K562 (cell line): ENCODE results near the gene BTF3L4. TPM values are rescaled to one million over a fixed set of nuclear protein-coding genes. Genes with fewer than 3 reads are reported as not detected.

Experiments used
- ATAC-seq: fragments of 200-7000 bp; cut with Tn5 transposase; 3 replicates; pipeline ENCODE4 v1.9.1; 2020; ENCODE audit warnings: moderate library complexity
- BruUV-seq: library from RNA; stranded (reverse); fragments of 400-500 nt; replicated peaks from 2 replicates; lab custom pipeline; 2021; lab: Mats Ljungman, UMichigan
- CTCF ChIA-PET: fragments of 300-600 bp; formaldehyde crosslinking; extraction: SDS; loops from one replicate; lab custom pipeline; 2021; ENCODE audit warnings: low intra/inter-chr PET ratio; lab: Yijun Ruan, JAX
- POLR2A ChIA-PET: fragments of 300-600, 350-650 bp; sonication (Branson Sonifier 250); formaldehyde crosslinking; extraction: SDS; loops from one replicate; lab custom pipeline; 2021; ENCODE audit warnings: antibody characterized with exemption, inconsistent platforms; lab: Yijun Ruan, JAX
- DNase-seq, 4 experiments: peaks; one replicate each; pipeline versions ENCODE4 v3.0.0 to v3.0.0-alpha.2; 2011 to 2018; ENCODE audit warnings: low spot score in 3 of 4, mixed read lengths in 3 of 4; ENCODE audit errors: extremely low read depth in 1 of 4
- FAIRE-seq: peaks from 2 replicates; lab custom pipeline; 2011; peaks lifted over from hg19 to GRCh38; lab: Jason Lieb, UNC
- H2AFZ ChIP-seq: 2 replicates; pipeline ENCODE4 v1.6.0; 2011; ENCODE audit warnings: low read depth, low read length, control low read depth, inconsistent platforms
- H3K27ac ChIP-seq: fragments of 200-600 bp; 3 replicates; pipeline ENCODE4 v1.8.0; 2011; ENCODE audit warnings: low read depth, mild to moderate bottlenecking, control low read depth, inconsistent platforms, low read length, moderate library complexity, mixed read lengths; ENCODE audit errors: extremely low read depth
- H3K27me3 ChIP-seq, 2 experiments: fragments of 300-600 bp in 1 of 2; 2 replicates in 1 of 2; 3 replicates in 1 of 2; pipeline versions ENCODE4 v1.6.0 to v1.8.0; 2011; ENCODE audit warnings: inconsistent platforms in 2 of 2, low read length in 2 of 2, mild to moderate bottlenecking in 1 of 2, mixed read lengths in 1 of 2, moderate library complexity in 1 of 2; ENCODE audit not compliant: control insufficient read depth in 2 of 2, insufficient read depth in 2 of 2
- H3K36me3 ChIP-seq: fragments of 300-600 bp; 3 replicates; pipeline ENCODE4 v1.8.0; 2011; ENCODE audit warnings: mild to moderate bottlenecking, low read length, inconsistent platforms; ENCODE audit not compliant: control insufficient read depth, insufficient read depth
- H3K4me1 ChIP-seq, 2 experiments: fragments of 200-600 bp in 1 of 2; replicated peaks in 1 of 2; 2 replicates in 1 of 2; 3 replicates in 1 of 2; pipeline versions ENCODE4 v1.5.1 to v1.8.0; 2011; ENCODE audit warnings: inconsistent platforms in 2 of 2, low read length in 2 of 2, mild to moderate bottlenecking in 1 of 2, mixed read lengths in 1 of 2, moderate library complexity in 1 of 2; ENCODE audit not compliant: control insufficient read depth in 2 of 2, insufficient read depth in 2 of 2
- H3K4me2 ChIP-seq: 2 replicates; pipeline ENCODE4 v1.6.1; 2011; ENCODE audit warnings: low read length, control low read depth, inconsistent platforms, mixed read lengths; ENCODE audit not compliant: insufficient read depth
- H3K4me3 ChIP-seq: fragments of 200-600 bp; sonication (generic), shearing (Covaris generic); 2 replicates; pipeline ENCODE4 v1.5.1; 2016; ENCODE audit warnings: control low read depth, inconsistent platforms
- H3K79me2 ChIP-seq: fragments of 200-600 bp; 3 replicates; pipeline ENCODE4 v1.8.0; 2011; ENCODE audit warnings: low read length, inconsistent platforms; ENCODE audit not compliant: control insufficient read depth, insufficient read depth
- H3K9ac ChIP-seq, 2 experiments: 2 replicates each; pipeline versions ENCODE4 v1.6.0 to v1.6.1; 2011; ENCODE audit warnings: low read depth in 2 of 2, low read length in 2 of 2, control low read depth in 1 of 2, inconsistent platforms in 1 of 2, mild to moderate bottlenecking in 1 of 2, mixed read lengths in 1 of 2; ENCODE audit not compliant: insufficient read depth in 1 of 2
- H3K9me1 ChIP-seq: one replicate; pipeline ENCODE4 v1.6.0; 2011; ENCODE audit warnings: inconsistent platforms, mild to moderate bottlenecking, low read length, moderate library complexity; ENCODE audit not compliant: control insufficient read depth, insufficient read depth
- H3K9me3 ChIP-seq: replicated peaks from 2 replicates; pipeline ENCODE4 v1.5.1; 2011; ENCODE audit warnings: low read depth, low read length, inconsistent platforms; ENCODE audit not compliant: control insufficient read depth, insufficient read depth
- H4K20me1 ChIP-seq: replicated peaks from 2 replicates; pipeline ENCODE4 v1.6.1; 2011; ENCODE audit warnings: low read length, inconsistent platforms, mixed read lengths; ENCODE audit not compliant: control insufficient read depth, insufficient read depth
- EHMT2 ChIP-seq: fragments of 450-650 bp; IDR thresholded peaks from 2 replicates; pipeline ENCODE4 v1.6.1; 2018; ENCODE audit warnings: antibody characterized with exemption
- ZKSCAN8 ChIP-seq: fragments of 200-800 bp; sonication (Bioruptor generic); IDR thresholded peaks from 2 replicates; pipeline ENCODE4 v1.6.1; 2016; ENCODE audit warnings: missing genetic modification characterization, missing compliant biosample characterization
- ZNF174 ChIP-seq: fragments of 250-450 bp; sonication (Bioruptor Pico); IDR thresholded peaks from 2 replicates; pipeline ENCODE4 v1.4.0; 2020; ENCODE audit warnings: mild to moderate bottlenecking
- ZNF436 ChIP-seq: fragments of 250-450, 450-650 bp; sonication (Bioruptor Pico); formaldehyde crosslinking; IDR thresholded peaks from 2 replicates; pipeline ENCODE4 v1.7.0; 2020; ENCODE audit warnings: mild to moderate bottlenecking
- ZNF444 ChIP-seq: fragments of 250-450 bp; sonication (Bioruptor Pico); IDR thresholded peaks from 2 replicates; pipeline ENCODE4 v1.4.0; 2020; ENCODE audit warnings: mild to moderate bottlenecking, moderate library complexity
- in situ Hi-C: fragments of 300-500 bp; cut with MboI; formaldehyde crosslinking; loops from 4 replicates; pipeline ENCODE4 v1.15.0; 2018; ENCODE audit warnings: inconsistent platforms, mixed read lengths
- intact Hi-C: fragments of 100-400 bp; cut with micrococcal nuclease; formaldehyde crosslinking; loops from 2 replicates; pipeline ENCODE4 v1.14.2; 2022
- polyA plus RNA-seq, 8 experiments: library from polyadenylated mRNA; depleted of rRNA in 4 of 8; stranded (reverse) in 5 of 8; unstranded in 3 of 8; fragments of >200 nt; fragmentation: Nextera tagmentation in 2 of 8; fragmentation: Illumina TruSeq in 1 of 8; extraction: Ambion mirVana in 2 of 8; extraction: Trizol in 1 of 8; gene quantifications; 2 replicates each; pipeline versions ENCODE4 v1.2.1 to v1.2.3, GENCODE V29; 2011 to 2014; ENCODE audit warnings: inconsistent platforms in 1 of 8, missing spikeins in 1 of 8
- total RNA-seq, 7 experiments: library from RNA; depleted of rRNA in 6 of 7; stranded (reverse); fragments of >200 nt in 6 of 7; fragmentation: Illumina TruSeq in 2 of 7; extraction: Trizol in 2 of 7; gene quantifications; 2 replicates each; pipeline versions ENCODE4 v1.2.1 to v1.2.3, GENCODE V29; 2011 to 2021; ENCODE audit warnings: low replicate concordance in 1 of 7

BTF3L4 gene
- total and polyA plus RNA-seq, 9 of the 15 experiments (the other 6 are each of a cell fraction or from before 2014, with no cell fraction given): 40.1 to 106 (median 88.8) TPM

DNA sequence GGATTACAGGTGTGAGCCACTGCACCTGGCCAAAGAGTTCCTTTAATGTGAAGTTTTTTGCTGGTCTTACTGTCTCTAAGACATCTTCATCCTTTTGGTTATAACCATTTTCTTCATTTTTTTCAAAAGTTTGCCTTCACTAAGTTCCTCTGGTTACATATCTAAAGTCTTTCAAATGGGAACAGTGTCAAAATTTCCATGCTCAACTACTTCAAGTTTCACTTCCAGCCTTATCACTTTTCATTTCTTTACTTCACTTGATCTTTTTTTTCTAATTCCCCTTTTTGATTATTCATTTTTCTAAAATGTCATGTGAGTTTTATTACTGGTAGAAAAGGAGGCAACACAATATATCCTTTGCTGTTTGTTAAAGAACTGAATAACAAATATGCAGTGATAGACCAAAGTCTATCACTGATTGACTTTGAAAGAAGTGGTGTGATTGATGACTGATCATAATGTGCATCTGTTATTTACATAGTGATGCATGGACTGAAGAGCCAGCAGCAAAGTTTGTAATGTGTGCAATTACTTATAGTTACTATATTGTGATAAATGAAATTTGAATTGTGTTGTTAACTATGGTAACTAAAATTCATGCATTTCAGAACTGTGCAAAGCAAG, 69.8 kb downstream of the BTF3L4 start:
- in situ Hi-C loops: loop anchor here (5.0 to 25.0 kb wide), 2 partner anchors 171 to 561 kb away; partner anchors contain the start of gene COA7

More for the DNA sequence above, 69.8 kb downstream of the BTF3L4 start:
- Histone ChIP-seq H3K36me3 (no peaks in the 10 kb centered on the region), H3K4me3 (no peak overlapping the region), H3K9me3 (no peaks in the 10 kb centered on the region), H3K4me1 (no peaks in the 10 kb centered on the region), H3K79me2 (no peaks in the 10 kb centered on the region), H3K9ac (no peak overlapping the region), H3K4me2 (no peak overlapping the region), H3K27ac (no peak overlapping the region), H4K20me1 (no peaks in the 10 kb centered on the region), H3K9me1 (no peaks in the 10 kb centered on the region), H3K27me3 (peaks cover 0 to 3% of the 10 kb centered on the region in 2 experiments; a peak in 4 of 5 replicates), H2AFZ (no peak overlapping the region)
- POLR2A ChIA-PET: interaction anchor here (1.2 kb wide), 1 partner anchor 14 kb away, joined by 3 read pairs; no protein-coding TSS in a partner anchor
- ATAC-seq: no peak
- TF ChIP-seq ZKSCAN8 (CRISPR knock-in tag) (no peak), ZNF444 (CRISPR knock-in tag) (no peak), ZNF436 (CRISPR knock-in tag) (no peak), ZNF174 (no peak), EHMT2 (no peak)
- BruUV-seq: no TSS peak
- DNase-seq: no peak
- FAIRE-seq: no peak
- intact Hi-C loops: loop anchor here (2.0 to 5.0 kb wide), 2 partner anchors 223 to 229 kb away; no protein-coding TSS in a partner anchor
- CTCF ChIA-PET: interaction anchor here (1.0 kb wide), 1 partner anchor 223 kb away, joined by 3 read pairs; no protein-coding TSS in a partner anchor
